DOHH2 (cell line): ENCODE data around the gene ZBTB47.

Source experiments
- H3F3A ChIP-seq: fragments of 200-600 bp; sonication (generic), shearing (Covaris generic); 2 replicates; pipeline ENCODE4 v1.6.0; 2016; ENCODE audit warnings: antibody characterized with exemption, mild to moderate bottlenecking; ENCODE audit not compliant: control insufficient read depth, insufficient read depth
- H3K27ac ChIP-seq: fragments of 200-600 bp; sonication (generic); 2 replicates; pipeline ENCODE4 v1.5.1; 2014; ENCODE audit warnings: low read depth, mild to moderate bottlenecking, low read length, moderate library complexity
- H3K27me3 ChIP-seq: fragments of 200-600 bp; sonication (generic); 2 replicates; pipeline ENCODE4 v1.6.1; 2014; ENCODE audit warnings: mild to moderate bottlenecking, low read length, mixed read lengths; ENCODE audit not compliant: control insufficient read depth
- H3K36me3 ChIP-seq: fragments of 200-600 bp; sonication (generic); 2 replicates; pipeline ENCODE4 v1.6.1; 2014; ENCODE audit warnings: mild to moderate bottlenecking, low read length, moderate library complexity, mixed read lengths; ENCODE audit not compliant: control insufficient read depth
- H3K4me1 ChIP-seq: fragments of 200-600 bp; sonication (generic); 2 replicates; pipeline ENCODE4 v1.6.1; 2014; ENCODE audit warnings: mild to moderate bottlenecking, low read length, mixed read lengths; ENCODE audit not compliant: control insufficient read depth
- H3K4me2 ChIP-seq: fragments of 200-600 bp; sonication (generic); 2 replicates; pipeline ENCODE4 v1.6.0; 2014; ENCODE audit warnings: mild to moderate bottlenecking, low read length, moderate library complexity
- H3K4me3 ChIP-seq: fragments of 200-600 bp; sonication (generic); 2 replicates; pipeline ENCODE4 v1.5.1; 2014; ENCODE audit warnings: mild to moderate bottlenecking, low read length, mixed read lengths
- H3K79me2 ChIP-seq: fragments of 200-600 bp; sonication (generic); 2 replicates; pipeline ENCODE4 v1.6.1; 2014; ENCODE audit warnings: mild to moderate bottlenecking, low read length, mixed read lengths; ENCODE audit not compliant: control insufficient read depth
- H3K9me2 ChIP-seq: fragments of 200-600 bp; sonication (generic); replicated peaks from 2 replicates; pipeline ENCODE4 v1.6.1; 2014; ENCODE audit warnings: mild to moderate bottlenecking, low read length, mixed read lengths; ENCODE audit not compliant: control insufficient read depth
- H3K9me3 ChIP-seq: fragments of 200-600 bp; sonication (generic); 2 replicates; pipeline ENCODE4 v1.6.1; 2014; ENCODE audit warnings: antibody characterized with exemption, low read length, mixed read lengths; ENCODE audit not compliant: control insufficient read depth, insufficient read depth
- H4K20me1 ChIP-seq: fragments of 200-600 bp; sonication (generic); 2 replicates; pipeline ENCODE4 v1.6.0; 2014; ENCODE audit warnings: low read depth, mild to moderate bottlenecking, antibody characterized with exemption, low read length, moderate library complexity; ENCODE audit not compliant: control insufficient read depth, insufficient read depth
- EZH2phosphoT487 ChIP-seq: fragments of 200-600 bp; sonication (generic); IDR thresholded peaks from 2 replicates; pipeline ENCODE4 v1.6.1; 2017; ENCODE audit warnings: borderline replicate concordance, mild to moderate bottlenecking, antibody characterized with exemption, low read length, moderate library complexity, mixed read lengths
- TF ChIP-seq, protein P1 (sequence below): fragments of 200-600 bp; sonication (generic); IDR thresholded peaks from one replicate; pipeline ENCODE4 v1.5.1; 2014; ENCODE audit warnings: antibody characterized with exemption, mild to moderate bottlenecking, low read depth, low read length; ENCODE audit not compliant: poor library complexity, severe bottlenecking

ZBTB47 gene

DNA sequence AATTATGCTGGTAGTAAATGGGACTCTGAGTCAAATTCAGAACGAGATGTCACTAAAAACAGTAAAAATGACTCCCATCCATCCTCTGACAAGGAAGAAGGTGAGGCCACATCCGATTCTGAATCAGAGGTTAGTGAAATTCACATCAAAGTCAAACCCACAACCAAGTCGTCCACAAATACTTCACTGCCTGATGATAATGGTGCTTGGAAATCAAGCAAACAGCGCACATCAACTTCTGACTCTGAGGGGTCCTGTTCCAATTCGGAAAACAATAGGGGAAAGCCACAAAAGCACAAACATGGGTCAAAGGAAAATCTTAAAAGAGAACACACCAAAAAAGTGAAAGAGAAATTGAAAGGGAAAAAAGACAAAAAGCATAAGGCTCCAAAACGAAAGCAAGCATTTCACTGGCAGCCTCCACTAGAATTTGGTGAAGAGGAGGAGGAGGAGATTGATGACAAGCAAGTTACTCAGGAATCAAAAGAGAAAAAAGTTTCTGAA lies 15.1 kb upstream of the ZBTB47 start:
- Histone ChIP-seq H3K36me3 (peaks cover 94% of the 10 kb centered on the region), H3K4me2 (no peak overlapping the region)

DNA sequence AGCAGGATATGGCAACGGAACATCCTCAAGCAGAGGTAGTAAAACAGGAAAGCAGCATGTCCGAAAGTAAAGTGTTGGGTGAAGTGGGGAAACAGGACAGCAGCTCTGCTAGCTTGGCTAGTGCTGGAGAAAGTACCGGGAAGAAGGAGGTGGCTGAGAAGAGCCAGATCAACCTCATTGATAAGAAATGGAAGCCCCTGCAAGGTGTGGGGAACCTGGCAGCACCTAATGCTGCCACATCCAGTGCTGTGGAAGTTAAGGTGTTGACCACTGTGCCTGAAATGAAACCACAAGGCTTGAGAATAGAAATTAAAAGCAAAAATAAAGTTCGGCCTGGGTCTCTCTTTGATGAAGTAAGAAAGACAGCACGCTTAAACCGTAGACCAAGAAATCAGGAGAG lies 14.3 kb upstream of the ZBTB47 start:
- no peak overlapping the region for H3K4me3 ChIP-seq
- no peak overlapping the region for H3K4me2 ChIP-seq
- H3K79me2 ChIP-seq: no peaks in the 10 kb centered on the region
- H3K9me3 ChIP-seq: no peaks in the 10 kb centered on the region
- no peaks in the 10 kb centered on the region for H3K9me2 ChIP-seq
- no peaks in the 10 kb centered on the region for H3K4me1 ChIP-seq
- peaks cover 93% of the 10 kb centered on the region for H3K36me3 ChIP-seq
- no peaks in the 10 kb centered on the region for H3K27me3 ChIP-seq
- TF ChIP-seq, protein P1, sequence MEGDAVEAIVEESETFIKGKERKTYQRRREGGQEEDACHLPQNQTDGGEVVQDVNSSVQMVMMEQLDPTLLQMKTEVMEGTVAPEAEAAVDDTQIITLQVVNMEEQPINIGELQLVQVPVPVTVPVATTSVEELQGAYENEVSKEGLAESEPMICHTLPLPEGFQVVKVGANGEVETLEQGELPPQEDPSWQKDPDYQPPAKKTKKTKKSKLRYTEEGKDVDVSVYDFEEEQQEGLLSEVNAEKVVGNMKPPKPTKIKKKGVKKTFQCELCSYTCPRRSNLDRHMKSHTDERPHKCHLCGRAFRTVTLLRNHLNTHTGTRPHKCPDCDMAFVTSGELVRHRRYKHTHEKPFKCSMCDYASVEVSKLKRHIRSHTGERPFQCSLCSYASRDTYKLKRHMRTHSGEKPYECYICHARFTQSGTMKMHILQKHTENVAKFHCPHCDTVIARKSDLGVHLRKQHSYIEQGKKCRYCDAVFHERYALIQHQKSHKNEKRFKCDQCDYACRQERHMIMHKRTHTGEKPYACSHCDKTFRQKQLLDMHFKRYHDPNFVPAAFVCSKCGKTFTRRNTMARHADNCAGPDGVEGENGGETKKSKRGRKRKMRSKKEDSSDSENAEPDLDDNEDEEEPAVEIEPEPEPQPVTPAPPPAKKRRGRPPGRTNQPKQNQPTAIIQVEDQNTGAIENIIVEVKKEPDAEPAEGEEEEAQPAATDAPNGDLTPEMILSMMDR: no peak
- TF ChIP-seq EZH2phosphoT487: no peak
- H4K20me1 ChIP-seq: 0 out of 2 replicates have a peak, but pooled peaks cover 4% of the 10 kb centered on the region
- H3F3A ChIP-seq: peaks cover 8% of the 10 kb centered on the region
- no peak overlapping the region for H3K27ac ChIP-seq

More for the DNA sequence above, 15.1 kb upstream of the ZBTB47 start:
- Histone ChIP-seq H3K9me2 (no peaks in the 10 kb centered on the region), H3K9me3 (no peaks in the 10 kb centered on the region), H4K20me1 (0 out of 2 replicates have a peak, but pooled peaks cover 4% of the 10 kb centered on the region), H3K4me3 (no peak overlapping the region), H3K27me3 (no peaks in the 10 kb centered on the region), H3K27ac (no peak overlapping the region), H3K4me1 (no peaks in the 10 kb centered on the region), H3F3A (peaks cover 10% of the 10 kb centered on the region), H3K79me2 (no peaks in the 10 kb centered on the region)
- TF ChIP-seq, protein P1: no peak
- no peak for TF ChIP-seq EZH2phosphoT487

DNA sequence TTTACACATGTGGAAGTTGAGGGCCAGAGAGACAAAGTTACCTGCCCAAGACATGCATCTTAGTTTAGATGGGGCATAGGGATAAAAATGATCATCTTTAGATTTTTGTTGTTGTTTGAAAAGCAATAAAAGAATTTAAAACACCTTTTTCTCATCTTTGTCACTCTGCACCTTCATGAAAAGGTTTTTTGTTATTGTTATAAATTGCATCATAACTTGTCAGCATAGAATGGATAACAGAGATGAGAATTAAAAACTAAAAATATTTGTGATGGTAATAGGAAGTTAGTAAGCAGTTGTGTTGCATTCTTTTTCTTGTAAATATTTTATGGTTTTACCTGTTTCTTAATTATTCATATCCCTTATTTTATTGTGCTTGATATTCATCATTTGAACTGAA lies 13.4 kb upstream of the ZBTB47 start:
- Histone ChIP-seq H3K27me3 (no peaks in the 10 kb centered on the region), H3K27ac (no peak overlapping the region), H3K9me2 (no peaks in the 10 kb centered on the region), H3K4me2 (no peak overlapping the region), H3K4me1 (no peaks in the 10 kb centered on the region), H3K79me2 (no peaks in the 10 kb centered on the region), H3K9me3 (no peaks in the 10 kb centered on the region), H3F3A (0 out of 2 replicates have a peak, but pooled peaks cover 2% of the 10 kb centered on the region), H4K20me1 (0 out of 2 replicates have a peak, but pooled peaks cover 4% of the 10 kb centered on the region), H3K4me3 (no peak overlapping the region), H3K36me3 (peaks cover 92% of the 10 kb centered on the region)
- TF ChIP-seq, protein P1: no peak
- TF ChIP-seq EZH2phosphoT487: no peak
